GM12801 (cell line): ENCODE results near the gene NDOR1.

Experiments
- CTCF ChIP-seq: IDR thresholded peaks from one replicate; pipeline ENCODE4 v1.5.1; 2011; ENCODE audit warnings: control low read depth; ENCODE audit not compliant: insufficient read length; ENCODE audit errors: extremely low read depth

The NDOR1 gene

GRCh38 chr9:137205126-137206069, at the start of gene NDOR1, which contains the start of gene TMEM203:
TSS of gene NDOR1 (plus strand) at chr9:137205700. CDS start at chr9:137205778, 78 bp downstream.
TSS of gene TMEM203 (minus strand) at chr9:137205648. CDS start at chr9:137205414, 234 bp downstream.
- TF ChIP-seq CTCF = no peak

- TF ChIP-seq CTCF = no peak
Measured at GRCh38 chr9:137156567-137157375, 48.7 kb upstream of the NDOR1 start.

DNA sequence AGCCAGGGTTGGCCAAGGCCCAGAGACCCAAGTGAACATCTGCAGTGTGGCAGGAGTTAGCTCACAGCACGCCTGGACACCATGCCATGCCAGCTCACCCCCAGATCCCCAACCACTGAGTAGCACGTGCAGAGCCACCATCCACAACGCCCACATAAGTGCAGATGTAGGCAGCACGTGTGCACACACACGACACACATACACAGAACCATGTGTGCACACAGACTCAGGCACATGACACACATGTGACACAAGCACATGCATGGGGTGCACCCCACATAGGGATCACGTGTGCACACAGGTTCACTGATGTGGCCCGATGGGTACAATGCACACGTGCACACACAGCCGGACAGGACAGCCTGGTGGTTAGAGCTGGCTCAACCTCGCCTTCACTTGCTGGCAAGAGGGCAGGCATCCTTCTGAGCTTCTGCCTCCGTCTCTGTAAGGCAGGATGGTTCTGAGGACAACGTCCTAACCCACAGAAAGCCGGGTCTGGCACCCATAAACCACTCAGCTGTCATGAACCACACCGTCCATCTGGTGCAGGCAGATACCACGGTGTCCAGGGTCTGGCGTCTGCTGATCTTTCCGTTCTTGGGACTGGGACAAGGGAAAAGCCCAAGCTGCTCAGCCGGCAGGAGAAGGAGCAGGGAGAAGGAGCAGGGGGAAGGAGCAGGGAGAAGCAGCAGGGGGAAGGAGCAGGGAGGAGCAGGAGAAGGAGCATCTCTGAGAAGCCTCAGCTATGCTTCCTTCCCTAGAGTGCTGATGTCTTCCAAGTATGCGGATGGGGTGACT, 47.7 kb upstream of the NDOR1 start:
- TF ChIP-seq CTCF = no peak

GRCh38 chr9:137158625-137159024, 46.9 kb upstream of the NDOR1 start:
- no peak for TF ChIP-seq CTCF

- TF ChIP-seq CTCF = no peak
Measured at GRCh38 chr9:137159105-137160053, 46.1 kb upstream of the NDOR1 start.

GRCh38 chr9:137160054-137160425, 45.5 kb upstream of the NDOR1 start:
- TF ChIP-seq CTCF = no peak
